Sciatic nerve (tissue), 2 donors: Measurements from ENCODE around the gene OR2Y1. TPM values are rescaled to one million over a fixed set of nuclear protein-coding genes. Genes with fewer than 3 reads are reported as not detected.

Source experiments
- ATAC-seq: fragments of 200-7000 bp; cut with Tn5 transposase; one replicate; pipeline ENCODE4 v1.9.1; 2020; ENCODE audit warnings: mild to moderate bottlenecking, moderate library complexity
- DNase-seq: peaks from one replicate; pipeline ENCODE4 v3.0.0-alpha.2; 2020; ENCODE audit warnings: low spot score
- intact Hi-C: fragments of 100-400 bp; cut with DNase I; formaldehyde crosslinking; loops from one replicate; pipeline ENCODE4 v1.14.2; 2022
- total RNA-seq: library from RNA; stranded (reverse); fragmentation: NEBNext Ultra II Directional; extraction: Animal tissue kit (Norgen Biotek cat#: 25700); gene quantifications from one replicate; pipeline ENCODE4 v1.2.1, GENCODE V29; 2021
- donor health status: DM: no; HTN: no; CAD: no.
- donor health status: DM: no; HTN: no; CAD: no.

OR2Y1 gene
- total RNA-seq, 1 donor from 2014 or later, result not detected

DNA sequence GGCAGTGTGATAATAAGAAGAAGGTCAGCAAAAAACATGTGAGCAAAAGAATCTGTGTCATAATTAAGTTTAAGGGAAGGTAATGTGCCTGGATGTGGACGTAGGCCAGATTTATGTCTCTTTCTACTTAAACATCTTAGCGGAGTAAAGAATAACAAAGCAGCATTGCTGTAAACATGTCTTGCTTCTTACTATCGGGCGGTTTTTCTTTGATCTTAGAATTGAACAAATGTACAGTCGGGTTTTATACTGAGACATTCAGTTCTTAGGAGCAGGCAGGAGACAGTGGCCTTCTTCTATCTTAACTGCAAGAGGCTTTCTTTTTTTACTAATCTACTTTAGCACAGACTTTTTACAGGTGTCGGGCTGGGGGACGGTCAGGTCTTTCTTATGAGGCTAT is 50.1 kb downstream of the OR2Y1 start:
- no peak for ATAC-seq
- intact Hi-C loops, result no loop called here
- DNase-seq, result no peak

Other genes starting within 250 kb of the OR2Y1 start
- gene CNOT6, start 245.7 kb downstream of the OR2Y1 start, total RNA-seq, result 31.9 TPM
- not detected for gene SCGB3A1, start 148.6 kb downstream of the OR2Y1 start, total RNA-seq
- gene FLT4, start 90.5 kb downstream of the OR2Y1 start, total RNA-seq, result 11.7 TPM
- 131 TPM for gene MGAT1, start 62.7 kb upstream of the OR2Y1 start, total RNA-seq
- 29.9 TPM for gene ZFP62, start 121.2 kb upstream of the OR2Y1 start, total RNA-seq
- gene BTNL8, start 159.1 kb upstream of the OR2Y1 start, total RNA-seq, result 0.53 TPM
- not detected for gene BTNL3, start 248.8 kb upstream of the OR2Y1 start, total RNA-seq